ENCODE data around the gene FGFRL1. TPM values are rescaled to one million over a fixed set of nuclear protein-coding genes. Genes with fewer than 3 reads are reported as not detected.
"Not testable (repeated sequence)": the region's sequence is repeated elsewhere in the genome, so short reads cannot be mapped to it uniquely, and the experiment has no call there.

Gene FGFRL1
- total RNA-seq, 1 donor from 2014 or later = 59.8 TPM

- Mint-ChIP-seq H3K4me3 (ENCODE audit: unreplicated experiment) (no peak overlapping the region), H3K9me3 (ENCODE audit: unreplicated experiment) (no peaks in the 10 kb centered on the region), H3K36me3 (ENCODE audit: unreplicated experiment) (no peaks in the 10 kb centered on the region), H3K27ac (ENCODE audit: unreplicated experiment) (peak overlapping the region; percentile 96), H3K4me1 (ENCODE audit: unreplicated experiment) (peaks cover 60% of the 10 kb centered on the region), H3K27me3 (ENCODE audit: unreplicated experiment) (no peaks in the 10 kb centered on the region)
- no peak for DNase-seq (ENCODE audit: extremely low spot score, unreplicated experiment)
- no peak for TF ChIP-seq CTCF (IDR thresholded peaks at IDR 0.05)
Observed at GRCh38 chr4:1044469-1045192, 33.2 kb downstream of the FGFRL1 start.

- Mint-ChIP-seq H3K27me3 (ENCODE audit: unreplicated experiment) (no peaks in the 10 kb centered on the region), H3K4me3 (ENCODE audit: unreplicated experiment) (no peak overlapping the region), H3K36me3 (ENCODE audit: unreplicated experiment) (no peaks in the 10 kb centered on the region), H3K4me1 (ENCODE audit: unreplicated experiment) (peaks cover 55% of the 10 kb centered on the region), H3K27ac (ENCODE audit: unreplicated experiment) (peak overlapping the region; percentile 96), H3K9me3 (ENCODE audit: unreplicated experiment) (no peaks in the 10 kb centered on the region)
- DNase-seq (ENCODE audit: extremely low spot score, unreplicated experiment) = no peak
- TF ChIP-seq CTCF (IDR thresholded peaks at IDR 0.05) = no peak
Observed at GRCh38 chr4:1045193-1045594, 33.8 kb downstream of the FGFRL1 start.

- Mint-ChIP-seq H3K4me1 (ENCODE audit: unreplicated experiment) (peaks cover 51% of the 10 kb centered on the region), H3K9me3 (ENCODE audit: unreplicated experiment) (no peaks in the 10 kb centered on the region), H3K4me3 (ENCODE audit: unreplicated experiment) (no peak overlapping the region), H3K36me3 (ENCODE audit: unreplicated experiment) (no peaks in the 10 kb centered on the region), H3K27ac (ENCODE audit: unreplicated experiment) (peak overlapping the region; percentile 96), H3K27me3 (ENCODE audit: unreplicated experiment) (no peaks in the 10 kb centered on the region)
- no peak for DNase-seq (ENCODE audit: extremely low spot score, unreplicated experiment)
- no peak for TF ChIP-seq CTCF (IDR thresholded peaks at IDR 0.05)
Observed at GRCh38 chr4:1045595-1046201, 34.3 kb downstream of the FGFRL1 start.

GRCh38 chr4:1046581-1047011, 35.2 kb downstream of the FGFRL1 start:
- H3K36me3 Mint-ChIP-seq (ENCODE audit: unreplicated experiment); H3K27me3 Mint-ChIP-seq (ENCODE audit: unreplicated experiment); H3K9me3 Mint-ChIP-seq (ENCODE audit: unreplicated experiment); DNase-seq (ENCODE audit: extremely low spot score, unreplicated experiment); H3K4me3 Mint-ChIP-seq (ENCODE audit: unreplicated experiment): not testable (repeated sequence)
- Mint-ChIP-seq H3K27ac (ENCODE audit: unreplicated experiment) (peak overlapping the region; percentile 82), H3K4me1 (ENCODE audit: unreplicated experiment) (peaks cover 45% of the 10 kb centered on the region)

- Mint-ChIP-seq H3K4me1 (ENCODE audit: unreplicated experiment) (peaks cover 47% of the 10 kb centered on the region), H3K27me3 (ENCODE audit: unreplicated experiment) (no peaks in the 10 kb centered on the region), H3K36me3 (ENCODE audit: unreplicated experiment) (no peaks in the 10 kb centered on the region), H3K27ac (ENCODE audit: unreplicated experiment) (peak overlapping the region; percentile 93), H3K4me3 (ENCODE audit: unreplicated experiment) (peak overlapping the region; percentile 32), H3K9me3 (ENCODE audit: unreplicated experiment) (no peaks in the 10 kb centered on the region)
- DNase-seq (ENCODE audit: extremely low spot score, unreplicated experiment) = no peak
- TF ChIP-seq CTCF (IDR thresholded peaks at IDR 0.05) = no peak
Observed at GRCh38 chr4:1047106-1047975, 35.9 kb downstream of the FGFRL1 start.
